Measurements from ENCODE around the gene CFAP52. TPM values are rescaled to one million over a fixed set of nuclear protein-coding genes. Genes with fewer than 3 reads are reported as not detected.

CFAP52 gene
- total RNA-seq, 1 experiment from 2014 or later = not detected

DNA sequence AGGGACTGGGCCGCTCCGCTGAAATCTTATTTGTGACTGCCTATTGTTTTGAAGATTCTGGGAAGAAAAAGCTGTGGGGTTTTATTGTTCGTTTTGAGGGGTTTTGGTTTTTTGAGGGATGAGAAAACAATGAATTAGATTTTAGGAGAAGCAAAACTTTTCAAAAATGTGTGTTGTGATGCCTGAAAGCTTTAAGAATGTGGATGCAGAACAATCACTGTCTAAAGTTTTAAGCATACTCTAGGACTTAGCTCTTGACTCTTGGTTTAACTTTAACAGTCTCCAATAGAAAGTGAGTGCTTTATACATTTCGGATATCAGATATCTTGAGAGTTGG, 899 bp downstream of the CFAP52 start:
- peak overlapping the region; percentile 85 for H2AFZ ChIP-seq (ENCODE audit: low read depth, low read length, poor library complexity, severe bottlenecking)

More for the DNA sequence above, 899 bp downstream of the CFAP52 start:
- no peaks in the 10 kb centered on the region for H3K27me3 ChIP-seq (ENCODE audit: insufficient read depth, low read length)
- no peaks in the 10 kb centered on the region for H3K9me3 ChIP-seq (ENCODE audit: control insufficient read depth in 1 of 2, insufficient read depth in 1 of 2, low read depth in 1 of 2, low read length in 2 of 2)
- peaks cover 5 to 15% of the 10 kb centered on the region in 2 experiments; a peak in 3 of 4 replicates for H3K4me1 ChIP-seq (ENCODE audit: control insufficient read depth in 1 of 2, insufficient read depth in 2 of 2, low read length in 2 of 2)
- ChIA-PET CTCF (interaction anchor here (0.8 to 3.0 kb wide), 10 partner anchors 9 to 191 kb away, joined by 3 to 21 read pairs (median 4); no protein-coding TSS in a partner anchor), RAD21 (ENCODE audit: low non-redundant PET in 1 of 2, low total read pairs in 2 of 2, uncharacterized antibody in 2 of 2, unreplicated experiment in 2 of 2) (interaction anchor here in 1 of 2 experiments (1.0 to 1.1 kb wide), 2 partner anchors 68 to 99 kb away, joined by 3 to 4 read pairs; partner anchors contain the start of gene USP43), POLR2A (no interaction called here)
- no peak overlapping the region for H3K4me2 ChIP-seq (ENCODE audit: low read length)
- TF ChIP-seq, protein P1, sequence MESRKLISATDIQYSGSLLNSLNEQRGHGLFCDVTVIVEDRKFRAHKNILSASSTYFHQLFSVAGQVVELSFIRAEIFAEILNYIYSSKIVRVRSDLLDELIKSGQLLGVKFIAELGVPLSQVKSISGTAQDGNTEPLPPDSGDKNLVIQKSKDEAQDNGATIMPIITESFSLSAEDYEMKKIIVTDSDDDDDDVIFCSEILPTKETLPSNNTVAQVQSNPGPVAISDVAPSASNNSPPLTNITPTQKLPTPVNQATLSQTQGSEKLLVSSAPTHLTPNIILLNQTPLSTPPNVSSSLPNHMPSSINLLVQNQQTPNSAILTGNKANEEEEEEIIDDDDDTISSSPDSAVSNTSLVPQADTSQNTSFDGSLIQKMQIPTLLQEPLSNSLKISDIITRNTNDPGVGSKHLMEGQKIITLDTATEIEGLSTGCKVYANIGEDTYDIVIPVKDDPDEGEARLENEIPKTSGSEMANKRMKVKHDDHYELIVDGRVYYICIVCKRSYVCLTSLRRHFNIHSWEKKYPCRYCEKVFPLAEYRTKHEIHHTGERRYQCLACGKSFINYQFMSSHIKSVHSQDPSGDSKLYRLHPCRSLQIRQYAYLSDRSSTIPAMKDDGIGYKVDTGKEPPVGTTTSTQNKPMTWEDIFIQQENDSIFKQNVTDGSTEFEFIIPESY (IDR thresholded peaks at IDR 0.05; ENCODE audit: extremely low read depth, insufficient replicate concordance, low read length) = no peak
- TF ChIP-seq, protein P2, sequence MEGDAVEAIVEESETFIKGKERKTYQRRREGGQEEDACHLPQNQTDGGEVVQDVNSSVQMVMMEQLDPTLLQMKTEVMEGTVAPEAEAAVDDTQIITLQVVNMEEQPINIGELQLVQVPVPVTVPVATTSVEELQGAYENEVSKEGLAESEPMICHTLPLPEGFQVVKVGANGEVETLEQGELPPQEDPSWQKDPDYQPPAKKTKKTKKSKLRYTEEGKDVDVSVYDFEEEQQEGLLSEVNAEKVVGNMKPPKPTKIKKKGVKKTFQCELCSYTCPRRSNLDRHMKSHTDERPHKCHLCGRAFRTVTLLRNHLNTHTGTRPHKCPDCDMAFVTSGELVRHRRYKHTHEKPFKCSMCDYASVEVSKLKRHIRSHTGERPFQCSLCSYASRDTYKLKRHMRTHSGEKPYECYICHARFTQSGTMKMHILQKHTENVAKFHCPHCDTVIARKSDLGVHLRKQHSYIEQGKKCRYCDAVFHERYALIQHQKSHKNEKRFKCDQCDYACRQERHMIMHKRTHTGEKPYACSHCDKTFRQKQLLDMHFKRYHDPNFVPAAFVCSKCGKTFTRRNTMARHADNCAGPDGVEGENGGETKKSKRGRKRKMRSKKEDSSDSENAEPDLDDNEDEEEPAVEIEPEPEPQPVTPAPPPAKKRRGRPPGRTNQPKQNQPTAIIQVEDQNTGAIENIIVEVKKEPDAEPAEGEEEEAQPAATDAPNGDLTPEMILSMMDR (IDR thresholded peaks at IDR 0.05 in 2 of 3, conservative IDR thresholded peaks at IDR 0.05 in 1 of 3; ENCODE audit: borderline replicate concordance in 1 of 3, insufficient read depth in 1 of 3, low read depth in 2 of 3, low read length in 2 of 3) = no peak
- TF ChIP-seq EZH2phosphoT487 (IDR thresholded peaks at IDR 0.05; ENCODE audit: borderline replicate concordance) (no peak), CBX3 (IDR thresholded peaks at IDR 0.05; ENCODE audit: low read depth) (no peak), YY1 (IDR thresholded peaks at IDR 0.05; ENCODE audit: extremely low read depth, insufficient replicate concordance, low read depth, low read length) (no peak), ZNF274 (IDR thresholded peaks at IDR 0.05; ENCODE audit: low read depth, low read length) (no peak), ZFX (IDR thresholded peaks at IDR 0.05) (no peak), SP1 (IDR thresholded peaks at IDR 0.05; ENCODE audit: low read depth) (no peak), POLR2A (IDR thresholded peaks at IDR 0.05; ENCODE audit: borderline replicate concordance, extremely low read depth, insufficient read depth, insufficient read length) (no peak), EGR1 (IDR thresholded peaks at IDR 0.05; ENCODE audit: low read depth) (no peak), SIN3A (IDR thresholded peaks at IDR 0.05; ENCODE audit: low read depth) (no peak)
- TF ChIP-seq, protein P3, sequence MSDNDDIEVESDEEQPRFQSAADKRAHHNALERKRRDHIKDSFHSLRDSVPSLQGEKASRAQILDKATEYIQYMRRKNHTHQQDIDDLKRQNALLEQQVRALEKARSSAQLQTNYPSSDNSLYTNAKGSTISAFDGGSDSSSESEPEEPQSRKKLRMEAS (IDR thresholded peaks at IDR 0.05) = no peak
- TF ChIP-seq, protein P4, sequence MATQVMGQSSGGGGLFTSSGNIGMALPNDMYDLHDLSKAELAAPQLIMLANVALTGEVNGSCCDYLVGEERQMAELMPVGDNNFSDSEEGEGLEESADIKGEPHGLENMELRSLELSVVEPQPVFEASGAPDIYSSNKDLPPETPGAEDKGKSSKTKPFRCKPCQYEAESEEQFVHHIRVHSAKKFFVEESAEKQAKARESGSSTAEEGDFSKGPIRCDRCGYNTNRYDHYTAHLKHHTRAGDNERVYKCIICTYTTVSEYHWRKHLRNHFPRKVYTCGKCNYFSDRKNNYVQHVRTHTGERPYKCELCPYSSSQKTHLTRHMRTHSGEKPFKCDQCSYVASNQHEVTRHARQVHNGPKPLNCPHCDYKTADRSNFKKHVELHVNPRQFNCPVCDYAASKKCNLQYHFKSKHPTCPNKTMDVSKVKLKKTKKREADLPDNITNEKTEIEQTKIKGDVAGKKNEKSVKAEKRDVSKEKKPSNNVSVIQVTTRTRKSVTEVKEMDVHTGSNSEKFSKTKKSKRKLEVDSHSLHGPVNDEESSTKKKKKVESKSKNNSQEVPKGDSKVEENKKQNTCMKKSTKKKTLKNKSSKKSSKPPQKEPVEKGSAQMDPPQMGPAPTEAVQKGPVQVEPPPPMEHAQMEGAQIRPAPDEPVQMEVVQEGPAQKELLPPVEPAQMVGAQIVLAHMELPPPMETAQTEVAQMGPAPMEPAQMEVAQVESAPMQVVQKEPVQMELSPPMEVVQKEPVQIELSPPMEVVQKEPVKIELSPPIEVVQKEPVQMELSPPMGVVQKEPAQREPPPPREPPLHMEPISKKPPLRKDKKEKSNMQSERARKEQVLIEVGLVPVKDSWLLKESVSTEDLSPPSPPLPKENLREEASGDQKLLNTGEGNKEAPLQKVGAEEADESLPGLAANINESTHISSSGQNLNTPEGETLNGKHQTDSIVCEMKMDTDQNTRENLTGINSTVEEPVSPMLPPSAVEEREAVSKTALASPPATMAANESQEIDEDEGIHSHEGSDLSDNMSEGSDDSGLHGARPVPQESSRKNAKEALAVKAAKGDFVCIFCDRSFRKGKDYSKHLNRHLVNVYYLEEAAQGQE (IDR thresholded peaks at IDR 0.05; ENCODE audit: low read depth) = no peak
- no TSS peak for BruUV-seq (replicated peaks)
- H3K36me3 ChIP-seq (ENCODE audit: control insufficient read depth in 1 of 2, insufficient read depth in 2 of 2, low read length in 2 of 2) = no peaks in the 10 kb centered on the region
- H3K27ac ChIP-seq (ENCODE audit: low read depth, low read length) = no peak overlapping the region
- H3K9me2 ChIP-seq (ENCODE audit: insufficient read depth) = no peaks in the 10 kb centered on the region
- H4K20me1 ChIP-seq (ENCODE audit: insufficient read depth) = no peaks in the 10 kb centered on the region
- no peak overlapping the region for H3K4me3 ChIP-seq (replicated peaks in 1 of 2; ENCODE audit: low read depth in 1 of 2, low read length in 2 of 2)
- intact Hi-C loops (cut with micrococcal nuclease) = loop anchor here (1.0 to 2.0 kb wide), 3 partner anchors 67 to 191 kb away; partner anchors contain the start of gene USP43
- DNase-seq (ENCODE audit: low read depth, low spot score) (no peak), ATAC-seq (no peak)
- no peak overlapping the region for H3K9ac ChIP-seq (ENCODE audit: low read length)
- H3K79me2 ChIP-seq (ENCODE audit: insufficient read depth, low read length) = peaks cover 5% of the 10 kb centered on the region; the same call in 1 of the 2 replicates
